HG03103 (cell line): ENCODE results near the gene BORCS6.

Source experiments
- ATAC-seq: cut with Tn5 transposase; IDR thresholded peaks from one replicate; pipeline ENCODE4 v1.9.1; 2021; ENCODE audit warnings: low read depth; ENCODE audit not compliant: unreplicated experiment

The BORCS6 gene

DNA sequence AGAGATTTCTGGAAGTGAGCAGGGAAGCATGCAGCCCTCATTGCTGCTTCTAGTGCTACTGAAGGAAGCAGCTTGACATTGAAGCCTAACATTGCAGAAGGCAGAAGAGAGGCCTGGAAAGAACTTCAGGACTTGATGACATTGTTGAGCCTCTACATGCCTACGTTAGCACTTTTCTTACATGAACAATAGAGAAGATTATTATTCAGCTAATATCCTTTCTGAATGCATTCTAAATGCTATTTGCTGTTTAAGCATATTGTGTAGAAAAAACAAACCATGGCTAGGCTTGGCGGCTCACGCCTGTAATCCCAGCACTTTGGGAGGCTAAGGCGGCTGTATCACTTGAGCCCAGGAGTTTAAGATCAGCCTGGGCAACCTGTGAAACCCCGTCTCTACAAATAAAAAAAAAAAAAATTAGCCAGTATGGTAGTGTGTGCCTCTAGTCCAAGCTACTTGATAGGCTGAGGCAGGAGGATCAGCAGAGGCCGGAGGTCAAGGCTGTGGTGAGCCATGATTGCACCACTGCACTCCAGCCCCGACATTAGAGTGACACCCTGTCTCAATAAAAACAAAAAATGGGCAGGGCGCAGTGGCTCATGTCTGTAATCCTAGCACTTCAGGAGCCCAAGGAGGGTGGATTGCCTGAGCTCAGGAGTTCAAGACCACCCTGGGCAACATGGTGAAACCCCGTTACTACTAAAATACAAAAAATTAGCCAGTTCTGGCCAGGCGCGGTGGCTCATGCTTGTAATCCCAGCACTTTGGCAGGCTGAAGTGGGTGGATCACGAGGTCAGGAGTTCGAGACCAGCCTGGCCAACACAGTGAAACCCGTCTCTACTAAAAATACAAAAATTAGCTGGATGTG lies 22.6 kb upstream of the BORCS6 start:
- ATAC-seq = no peak

GRCh38 chr17:8210761-8211458 lies 20.9 kb upstream of the BORCS6 start:
- ATAC-seq = no peak

DNA sequence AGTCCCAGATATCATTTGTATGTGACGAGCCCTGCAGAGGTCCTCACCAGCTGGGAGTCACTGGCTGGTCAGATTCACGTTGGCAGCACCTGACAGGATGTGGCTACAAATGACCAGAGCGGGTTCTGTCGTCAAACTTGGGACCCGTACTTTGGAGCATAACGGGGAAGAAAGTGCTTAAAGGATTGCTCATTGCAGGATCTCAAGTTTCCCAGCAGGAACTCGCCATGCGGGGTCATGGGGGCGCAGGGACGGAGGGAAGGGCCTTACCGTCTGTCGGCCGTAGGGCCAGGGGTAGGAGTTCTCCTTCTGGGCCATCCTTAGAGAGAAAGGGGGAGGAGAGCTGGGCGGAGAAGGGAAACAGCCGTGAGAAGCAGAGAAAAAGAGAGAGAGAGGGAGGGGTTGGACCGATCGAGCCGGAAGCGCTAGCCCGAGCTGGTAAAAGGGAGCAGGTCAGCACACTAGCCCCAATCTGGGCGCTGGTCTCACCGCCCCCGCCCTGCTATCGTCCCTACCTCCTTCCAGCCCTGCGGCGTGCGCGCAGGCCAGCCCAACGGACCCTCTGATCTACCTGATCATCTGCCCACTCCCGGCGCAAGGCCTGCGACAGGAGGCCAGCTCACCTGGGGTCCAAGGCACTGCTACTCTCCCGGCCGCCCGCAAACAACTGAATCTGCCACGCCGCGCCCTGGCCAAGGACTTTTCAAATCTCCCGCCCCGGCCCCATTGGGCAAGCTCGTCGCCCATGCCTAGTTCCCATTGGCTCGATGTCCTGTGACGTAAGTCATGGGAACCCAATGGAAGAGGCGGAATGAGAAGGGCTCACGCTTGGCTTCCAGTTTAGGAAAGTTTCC lies 20.2 kb upstream of the BORCS6 start, which contains the start of gene AURKB:
TSS of gene AURKB (minus strand) at position 669 of the 854 bp plus-strand sequence. CDS start at position 318, 351 bp downstream.
- peak; percentile 88 for ATAC-seq

DNA sequence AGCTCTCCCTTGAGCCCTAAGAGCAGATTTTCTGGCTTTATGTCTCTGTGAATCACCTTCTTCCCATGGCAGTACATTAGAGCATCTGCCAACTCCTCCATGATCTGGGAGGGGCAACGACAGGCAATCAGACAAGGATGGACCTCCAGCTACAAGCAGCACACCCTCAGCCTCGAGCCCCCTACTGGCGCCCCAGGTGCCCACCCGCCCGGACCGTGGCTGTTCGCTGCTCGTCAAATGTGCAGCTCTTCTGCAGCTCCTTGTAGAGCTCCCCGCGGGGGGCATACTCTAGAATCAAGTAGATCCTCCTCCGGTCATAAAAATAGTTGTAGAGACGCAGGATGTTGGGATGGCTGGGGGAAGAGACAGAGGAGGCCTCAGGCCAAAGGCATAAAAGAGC lies 16.6 kb upstream of the BORCS6 start:
- ATAC-seq = no peak

- no peak for ATAC-seq
Observed at GRCh38 chr17:8204761-8205555, 15.0 kb upstream of the BORCS6 start.

GRCh38 chr17:8192070-8192815 lies 2.3 kb upstream of the BORCS6 start:
- no peak for ATAC-seq

- no peak for ATAC-seq
Observed at GRCh38 chr17:8190506-8190905, 526 bp upstream of the BORCS6 start.

DNA sequence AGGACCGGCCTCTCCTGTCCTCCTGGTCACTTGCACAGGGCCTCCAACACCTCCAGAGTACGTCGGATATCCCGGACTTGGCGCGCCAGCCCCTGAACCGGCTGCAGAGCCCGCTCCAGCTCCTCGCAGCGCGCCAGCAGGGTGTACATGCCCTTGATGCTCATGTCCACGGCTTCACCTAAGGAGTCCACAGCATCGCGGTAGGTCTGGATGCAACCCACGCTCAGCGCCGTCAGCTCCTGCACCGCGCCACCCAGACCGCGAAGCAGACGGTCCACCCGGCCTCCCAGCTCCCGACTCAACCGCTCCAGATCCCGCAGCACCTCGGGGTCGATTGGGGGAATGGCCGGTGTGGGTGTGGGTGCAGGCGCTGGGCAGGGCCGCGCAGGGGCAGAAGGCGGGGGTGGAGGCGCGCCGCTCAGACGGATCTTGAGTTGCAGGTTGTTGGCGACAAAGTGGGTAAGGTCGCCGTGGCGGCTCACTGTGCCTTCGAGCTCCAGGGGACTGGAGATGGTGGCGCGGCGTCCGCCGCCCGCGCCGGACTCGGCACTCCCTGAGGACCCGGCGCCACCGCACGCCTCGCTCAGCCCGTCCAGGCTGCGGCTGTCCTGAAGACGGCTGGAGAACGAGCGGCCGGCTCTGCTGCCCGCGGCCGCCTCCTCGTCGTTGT lies 804 bp downstream of the BORCS6 start:
- no peak for ATAC-seq

DNA sequence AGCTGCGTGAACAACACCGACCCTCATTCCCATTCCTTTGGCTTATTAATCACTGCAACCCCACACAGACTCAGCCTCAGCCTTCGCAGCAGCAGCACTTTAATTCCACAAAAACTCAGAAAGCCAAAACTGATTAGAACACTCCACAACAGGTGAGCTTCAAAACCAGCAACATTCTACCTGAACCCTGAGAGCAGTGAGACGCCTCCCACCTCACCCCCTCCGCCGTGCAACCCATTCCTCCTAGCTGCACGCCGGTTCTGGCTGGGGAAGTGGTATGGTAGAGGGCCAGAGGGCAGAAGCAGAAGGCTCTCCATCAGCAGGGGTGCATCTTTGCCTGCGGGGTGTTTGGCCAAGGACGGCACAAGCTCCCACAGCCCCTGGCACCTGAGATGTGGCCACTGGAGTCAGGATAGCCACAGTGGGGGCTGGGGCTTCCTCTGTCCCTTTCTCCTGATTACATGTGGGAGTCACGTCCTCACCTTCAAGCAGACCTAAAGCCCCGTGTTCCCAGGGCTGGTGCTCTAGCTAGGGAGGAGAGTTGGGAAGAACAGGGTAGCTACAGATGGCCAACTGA lies 1.6 kb downstream of the BORCS6 start:
- no peak for ATAC-seq

DNA sequence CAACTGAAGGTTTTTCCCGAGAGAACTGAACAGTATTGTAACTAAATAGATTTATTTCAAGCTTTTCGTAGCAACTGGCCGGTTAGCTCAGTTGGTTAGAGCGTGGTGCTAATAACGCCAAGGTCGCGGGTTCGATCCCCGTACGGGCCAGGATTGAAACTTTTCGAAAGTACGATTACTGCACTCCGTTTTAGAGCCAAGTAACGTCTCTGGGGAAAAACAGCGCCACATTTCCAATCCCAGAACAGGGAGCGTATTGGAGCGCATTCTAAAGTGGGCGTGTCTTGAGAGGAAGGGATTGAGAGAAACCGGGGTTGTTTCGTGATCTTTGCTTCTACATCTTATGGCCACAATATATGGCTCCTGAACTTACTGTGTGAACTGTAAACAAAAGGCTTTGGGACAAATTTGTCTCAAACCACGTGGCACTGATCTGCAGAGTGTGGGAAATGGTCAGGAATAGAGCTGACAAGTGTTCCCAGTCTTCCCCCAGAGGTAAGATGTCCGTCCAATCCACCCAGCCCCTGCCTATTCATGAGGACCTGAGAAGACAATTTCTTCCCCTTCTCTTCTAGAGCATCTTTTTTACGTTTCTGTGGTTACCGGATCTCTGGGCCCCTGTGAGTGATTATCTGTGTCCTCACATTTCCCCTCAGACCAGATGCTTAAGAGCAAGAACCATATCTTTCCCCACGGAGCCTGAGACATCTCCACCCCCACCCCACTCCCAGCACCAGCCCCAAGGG lies 2.3 kb downstream of the BORCS6 start:
- no peak for ATAC-seq

DNA sequence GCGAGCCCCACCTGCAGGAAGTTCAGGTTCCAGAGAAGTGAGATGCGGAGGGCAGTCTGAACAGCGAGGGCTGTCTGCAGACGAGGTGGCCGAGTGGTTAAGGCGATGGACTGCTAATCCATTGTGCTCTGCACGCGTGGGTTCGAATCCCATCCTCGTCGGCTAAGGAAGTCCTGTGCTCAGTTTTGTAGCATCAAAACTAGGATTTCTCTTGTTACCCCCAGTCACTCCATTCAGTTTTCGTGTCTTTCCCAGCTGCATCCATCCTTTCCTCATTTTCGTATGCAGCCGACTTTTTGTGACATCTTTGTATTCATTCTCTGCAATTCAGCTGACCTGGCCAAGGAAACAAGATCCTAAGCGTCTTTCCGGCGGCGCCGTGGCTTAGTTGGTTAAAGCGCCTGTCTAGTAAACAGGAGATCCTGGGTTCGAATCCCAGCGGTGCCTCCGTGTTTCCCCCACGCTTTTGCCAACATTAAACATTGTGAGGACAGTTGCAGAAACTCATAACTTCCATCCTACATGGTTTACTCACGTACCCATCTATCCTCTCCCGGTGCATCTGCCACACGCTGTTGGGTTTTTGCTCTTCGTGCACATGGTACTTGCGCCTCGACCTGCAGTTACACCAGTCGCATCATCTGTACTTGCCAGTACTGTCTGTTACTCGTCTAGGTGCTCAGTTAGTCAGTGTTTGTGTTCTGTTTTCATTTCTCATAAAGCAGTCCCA lies 3.0 kb downstream of the BORCS6 start:
- ATAC-seq = no peak

GRCh38 chr17:8186446-8186786 lies 3.6 kb downstream of the BORCS6 start:
- no peak for ATAC-seq

DNA sequence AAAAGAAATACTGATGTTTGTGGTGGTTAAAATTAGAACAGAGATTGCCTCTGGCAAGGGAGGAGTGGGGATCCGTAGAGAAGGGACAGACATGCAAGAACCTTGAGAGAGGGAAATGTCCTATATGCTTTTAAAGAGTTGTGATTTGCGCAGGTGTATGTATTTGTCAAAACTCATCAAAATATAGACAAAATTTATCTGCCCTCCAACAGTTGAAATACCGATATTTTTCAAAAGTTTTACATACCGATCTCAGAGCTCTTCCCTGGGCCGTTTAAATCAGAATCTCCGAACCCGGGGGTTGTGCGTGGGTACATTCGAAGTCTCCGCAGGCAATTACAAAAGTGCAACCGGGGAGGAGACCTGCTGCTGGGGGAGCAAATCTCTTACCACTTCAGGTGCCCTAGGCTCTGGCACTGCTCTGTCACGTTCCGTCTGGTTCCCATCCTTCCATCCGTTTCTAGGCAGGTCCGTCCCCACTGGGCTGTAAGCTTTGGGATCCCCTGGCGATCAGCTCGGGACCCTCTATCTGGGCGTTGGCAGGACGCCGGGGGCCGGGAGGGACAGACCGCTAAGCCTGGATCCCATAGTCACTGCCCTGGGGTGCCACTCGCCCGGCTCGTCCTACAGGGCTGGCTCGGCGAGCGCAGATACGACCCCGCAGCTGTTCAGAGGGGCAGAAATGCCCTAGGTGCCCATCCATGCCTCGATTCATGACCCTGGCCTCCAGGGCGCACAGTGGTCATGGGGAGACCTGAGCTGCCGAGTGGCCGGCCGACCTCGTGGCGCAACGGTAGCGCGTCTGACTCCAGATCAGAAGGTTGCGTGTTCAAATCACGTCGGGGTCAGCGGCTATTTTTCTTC lies 4.2 kb downstream of the BORCS6 start:
- ATAC-seq = no peak

- no peak for ATAC-seq
Observed at GRCh38 chr17:8176998-8177731, 12.8 kb downstream of the BORCS6 start.

- peak; percentile 40 for ATAC-seq
Observed at GRCh38 chr17:8176197-8176940, 13.6 kb downstream of the BORCS6 start, which contains the start of gene TMEM107. Gene TMEM107 (minus strand): TSS chr17:8176380. CDS start chr17:8176286, 94 bp downstream.
